PC-9 (cell line): ENCODE results near the gene FAM149A. TPM values are rescaled to one million over a fixed set of nuclear protein-coding genes. Genes with fewer than 3 reads are reported as not detected.

Source experiments
- BruUV-seq: library from RNA; stranded (reverse); fragments of 400-500 nt; replicated peaks from 2 replicates; lab custom pipeline; 2021; lab: Mats Ljungman, UMichigan
- CTCF ChIA-PET: fragments of 300-600 bp; sonication (Branson Sonifier 250); formaldehyde crosslinking; loops from one replicate; lab custom pipeline; 2022; ENCODE audit warnings: antibody characterized with exemption; lab: Charles Lee
- POLR2A ChIA-PET: fragments of 300-600 bp; sonication (Branson Sonifier 250); formaldehyde crosslinking; loops from one replicate; lab custom pipeline; 2022; ENCODE audit warnings: antibody characterized with exemption; ENCODE audit not compliant: unreplicated experiment; lab: Charles Lee
- DNase-seq, 2 experiments: peaks; one replicate each; pipeline versions ENCODE4 v3.0.0 to v3.0.0-alpha.2; 2015 to 2022; ENCODE audit warnings: mixed read lengths in 1 of 2
- H2AFZ ChIP-seq: fragments of 200-600 bp; sonication (generic); 2 replicates; pipeline ENCODE4 v1.8.1; 2017; ENCODE audit warnings: antibody characterized with exemption
- H3F3A ChIP-seq: fragments of 200-600 bp; sonication (generic); 2 replicates; pipeline ENCODE4 v1.8.1; 2017; ENCODE audit warnings: antibody characterized with exemption, mild to moderate bottlenecking, low read depth; ENCODE audit not compliant: insufficient read depth
- H3K27ac ChIP-seq: fragments of 200-600 bp; sonication (generic); 2 replicates; pipeline ENCODE4 v1.6.1; 2016; ENCODE audit warnings: mixed run types
- H3K27me3 ChIP-seq: fragments of 200-600 bp; sonication (generic); 2 replicates; pipeline ENCODE4 v1.6.1; 2016; ENCODE audit warnings: low read depth, mixed run types; ENCODE audit not compliant: insufficient read depth
- H3K36me3 ChIP-seq: fragments of 200-600 bp; sonication (generic); 2 replicates; pipeline ENCODE4 v1.6.1; 2016; ENCODE audit warnings: low read depth, mixed run types
- H3K4me1 ChIP-seq: fragments of 200-600 bp; sonication (generic); replicated peaks from 2 replicates; pipeline ENCODE4 v1.6.1; 2016; ENCODE audit warnings: mixed run types; ENCODE audit not compliant: insufficient read depth
- H3K4me2 ChIP-seq: fragments of 200-600 bp; sonication (generic); 2 replicates; pipeline ENCODE4 v1.6.1; 2017; ENCODE audit warnings: mixed run types
- H3K4me3 ChIP-seq: fragments of 200-600 bp; sonication (generic); 2 replicates; pipeline ENCODE4 v1.6.1; 2016; ENCODE audit warnings: mixed run types
- H3K79me2 ChIP-seq: fragments of 200-600 bp; sonication (generic); 2 replicates; pipeline ENCODE4 v1.6.1; 2017; ENCODE audit warnings: low read depth, mixed run types
- H3K9me2 ChIP-seq: fragments of 200-600 bp; sonication (generic); 2 replicates; pipeline ENCODE4 v1.8.1; 2017; ENCODE audit warnings: mild to moderate bottlenecking; ENCODE audit not compliant: insufficient read depth
- H3K9me3 ChIP-seq: fragments of 200-600 bp; sonication (generic); 2 replicates; pipeline ENCODE4 v1.8.1; 2016; ENCODE audit warnings: low read depth; ENCODE audit not compliant: insufficient read depth
- H4K20me1 ChIP-seq: fragments of 200-600 bp; sonication (generic); 2 replicates; pipeline ENCODE4 v1.8.1; 2017; ENCODE audit not compliant: insufficient read depth
- EZH2 ChIP-seq: fragments of 200-600 bp; sonication (generic); IDR thresholded peaks from 2 replicates; pipeline ENCODE4 v1.8.0; 2017; ENCODE audit warnings: antibody characterized with exemption, low read depth
- intact Hi-C: fragments of 100-400 bp; cut with micrococcal nuclease; formaldehyde crosslinking; loops from one replicate; pipeline ENCODE4 v1.10.0; 2022; ENCODE audit not compliant: unreplicated experiment
- total RNA-seq: library from RNA; stranded (reverse); gene quantifications from 2 replicates; pipeline ENCODE4 v1.2.3, GENCODE V29; 2021
- TF ChIP-seq, protein P1 (sequence below): fragments of 200-600 bp; sonication (generic); conservative IDR thresholded peaks from 2 replicates; pipeline ENCODE4 v1.6.1; 2017; ENCODE audit warnings: mixed run types, antibody characterized with exemption, mild to moderate bottlenecking, moderate library complexity

FAM149A gene
- total RNA-seq, 1 experiment from 2014 or later, result 0.26 TPM

- intact Hi-C loops, result no loop called here
- no peaks in the 10 kb centered on the region for H3K9me3 ChIP-seq
- H3K27ac ChIP-seq, result no peak overlapping the region
- H2AFZ ChIP-seq, result no peak overlapping the region
- DNase-seq, result no peak
- no peak overlapping the region for H3K4me2 ChIP-seq
- H4K20me1 ChIP-seq, result no peaks in the 10 kb centered on the region
- H3K27me3 ChIP-seq, result no peaks in the 10 kb centered on the region
- ChIA-PET POLR2A (no interaction called here), CTCF (no interaction called here)
- TF ChIP-seq, protein P1, sequence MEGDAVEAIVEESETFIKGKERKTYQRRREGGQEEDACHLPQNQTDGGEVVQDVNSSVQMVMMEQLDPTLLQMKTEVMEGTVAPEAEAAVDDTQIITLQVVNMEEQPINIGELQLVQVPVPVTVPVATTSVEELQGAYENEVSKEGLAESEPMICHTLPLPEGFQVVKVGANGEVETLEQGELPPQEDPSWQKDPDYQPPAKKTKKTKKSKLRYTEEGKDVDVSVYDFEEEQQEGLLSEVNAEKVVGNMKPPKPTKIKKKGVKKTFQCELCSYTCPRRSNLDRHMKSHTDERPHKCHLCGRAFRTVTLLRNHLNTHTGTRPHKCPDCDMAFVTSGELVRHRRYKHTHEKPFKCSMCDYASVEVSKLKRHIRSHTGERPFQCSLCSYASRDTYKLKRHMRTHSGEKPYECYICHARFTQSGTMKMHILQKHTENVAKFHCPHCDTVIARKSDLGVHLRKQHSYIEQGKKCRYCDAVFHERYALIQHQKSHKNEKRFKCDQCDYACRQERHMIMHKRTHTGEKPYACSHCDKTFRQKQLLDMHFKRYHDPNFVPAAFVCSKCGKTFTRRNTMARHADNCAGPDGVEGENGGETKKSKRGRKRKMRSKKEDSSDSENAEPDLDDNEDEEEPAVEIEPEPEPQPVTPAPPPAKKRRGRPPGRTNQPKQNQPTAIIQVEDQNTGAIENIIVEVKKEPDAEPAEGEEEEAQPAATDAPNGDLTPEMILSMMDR, result no peak
- TF ChIP-seq EZH2, result no peak
- no peaks in the 10 kb centered on the region for H3K79me2 ChIP-seq
- H3F3A ChIP-seq, result peaks cover 5% of the 10 kb centered on the region; the same call in 1 of the 2 replicates
- H3K9me2 ChIP-seq, result no peaks in the 10 kb centered on the region
- H3K4me3 ChIP-seq, result no peak overlapping the region
- no peaks in the 10 kb centered on the region for H3K4me1 ChIP-seq
- no peaks in the 10 kb centered on the region for H3K36me3 ChIP-seq
- BruUV-seq, result no TSS peak
These were observed 100.2 kb downstream of the FAM149A start for GRCh38 chr4:186204686-186205085.

GRCh38 chr4:186205156-186205555 is 100.7 kb downstream of the FAM149A start:
- no TSS peak for BruUV-seq
- DNase-seq, result no peak
- Histone ChIP-seq H3K9me3 (no peaks in the 10 kb centered on the region), H3K4me3 (no peak overlapping the region), H3K4me1 (no peaks in the 10 kb centered on the region), H3K9me2 (no peaks in the 10 kb centered on the region), H3F3A (peaks cover 5% of the 10 kb centered on the region; the same call in 1 of the 2 replicates), H3K4me2 (no peak overlapping the region), H4K20me1 (no peaks in the 10 kb centered on the region), H2AFZ (no peak overlapping the region), H3K79me2 (no peaks in the 10 kb centered on the region), H3K36me3 (no peaks in the 10 kb centered on the region), H3K27ac (no peak overlapping the region), H3K27me3 (no peaks in the 10 kb centered on the region)
- TF ChIP-seq EZH2, result no peak
- TF ChIP-seq, protein P1, result no peak
- POLR2A ChIA-PET, result no interaction called here
- CTCF ChIA-PET, result no interaction called here
- intact Hi-C loops, result no loop called here

DNA sequence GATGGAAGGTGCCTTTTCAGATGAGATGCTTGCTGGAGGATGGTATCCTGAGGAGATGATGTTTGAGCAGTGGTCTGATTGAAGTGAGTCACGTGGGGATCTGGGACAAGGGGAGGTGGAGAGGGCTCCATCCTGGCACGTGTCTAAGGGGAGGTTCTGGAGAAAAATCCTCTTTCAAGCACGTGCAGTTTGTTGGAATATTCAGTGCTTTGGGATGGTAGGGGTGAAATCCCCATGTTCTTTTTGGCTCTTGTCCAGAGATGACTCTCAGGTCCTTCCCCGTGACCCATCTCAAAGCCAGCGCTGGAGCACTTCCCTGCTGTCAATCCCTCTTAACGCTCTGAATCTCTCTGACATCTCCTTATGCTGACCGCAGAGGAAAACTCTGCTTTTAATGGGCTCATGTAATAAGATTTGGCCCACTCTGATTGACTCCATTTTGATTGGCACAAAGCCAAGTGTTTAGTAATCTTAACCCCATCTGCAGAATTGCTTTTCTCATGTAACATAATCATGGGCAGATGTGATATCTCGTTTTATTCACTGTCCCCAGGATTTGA is 112.0 kb downstream of the FAM149A start:
- TF ChIP-seq, protein P1, result no peak
- TF ChIP-seq EZH2, result no peak
- no peak overlapping the region for H3K4me2 ChIP-seq
- no TSS peak for BruUV-seq
- H3K27me3 ChIP-seq, result peaks cover 9% of the 10 kb centered on the region; the same call in 1 of the 2 replicates
- H3K79me2 ChIP-seq, result no peaks in the 10 kb centered on the region
- no peaks in the 10 kb centered on the region for H3K36me3 ChIP-seq
- intact Hi-C loops, result no loop called here
- no peaks in the 10 kb centered on the region for H3F3A ChIP-seq
- ChIA-PET CTCF (no interaction called here), POLR2A (no interaction called here)
- H3K9me3 ChIP-seq, result no peaks in the 10 kb centered on the region
- DNase-seq, result no peak
- H3K4me3 ChIP-seq, result no peak overlapping the region
- H3K9me2 ChIP-seq, result no peaks in the 10 kb centered on the region
- H2AFZ ChIP-seq, result no peak overlapping the region
- no peaks in the 10 kb centered on the region for H3K4me1 ChIP-seq
- H3K27ac ChIP-seq, result no peak overlapping the region
- no peaks in the 10 kb centered on the region for H4K20me1 ChIP-seq
